Left renal pelvis (tissue), 4 donors: ENCODE measurements around the gene MON1A. TPM values are rescaled to one million over a fixed set of nuclear protein-coding genes. Genes with fewer than 3 reads are reported as not detected.
A peak's percentile ranks its signal among the peaks of the same experiment; 100 is the strongest.

ENCODE experiments used
- DNase-seq, 4 donors: peaks; one replicate each; pipeline ENCODE4 v3.0.0-alpha.2; 2013; ENCODE audit warnings: low read depth in 4 of 4, low spot score in 3 of 4
- polyA plus RNA-seq, 4 donors: library from polyadenylated mRNA; unstranded; fragments of 120-200 nt; gene quantifications; one replicate each; pipeline ENCODE4 v1.2.1, GENCODE V29; 2013; ENCODE audit not compliant: insufficient read length in 4 of 4

Gene MON1A
- polyA plus RNA-seq, 4 donors, result 7.6 to 10.0 (median 8.1) TPM

DNA sequence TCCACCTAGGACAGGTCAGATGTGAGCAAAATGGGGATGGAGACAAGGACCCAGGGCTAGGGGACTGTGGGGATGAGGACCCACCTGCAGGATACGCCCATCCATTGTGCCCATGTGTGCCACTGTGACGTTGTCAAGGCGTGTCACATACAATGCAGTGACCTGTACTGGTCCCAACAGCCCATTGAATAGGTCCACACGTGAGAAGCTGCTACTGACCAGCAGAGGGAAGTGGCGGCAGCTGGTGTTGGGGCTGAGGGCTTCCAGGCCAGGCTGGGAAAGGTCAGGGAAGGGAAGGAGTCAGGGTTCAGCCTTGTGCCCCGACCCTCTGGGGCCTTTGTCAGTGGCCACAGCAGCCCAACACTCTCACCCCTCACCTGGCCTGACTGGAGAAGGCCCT is 30.6 kb downstream of the MON1A start:
- DNase-seq, result no peak

DNA sequence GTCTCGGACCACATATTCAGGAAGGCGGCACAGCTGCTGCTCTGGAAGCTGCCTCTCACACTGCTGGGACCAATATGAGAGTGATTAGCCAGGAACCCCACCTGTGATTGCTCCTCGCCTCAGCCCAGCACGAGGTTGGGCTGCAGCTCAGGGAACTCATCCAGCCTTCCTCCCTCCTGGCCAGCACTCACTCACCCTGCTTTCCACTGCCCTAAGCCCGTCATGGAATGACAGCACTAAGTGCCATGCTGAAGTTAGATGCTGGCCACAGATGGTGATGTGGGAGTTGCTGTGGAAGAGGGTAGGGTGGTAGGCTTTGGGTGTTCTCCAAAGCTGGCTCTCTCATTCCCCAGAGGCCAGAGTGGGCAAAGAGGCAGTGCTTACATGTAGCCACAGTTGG is 33.3 kb downstream of the MON1A start:
- DNase-seq, result no peak

DNA sequence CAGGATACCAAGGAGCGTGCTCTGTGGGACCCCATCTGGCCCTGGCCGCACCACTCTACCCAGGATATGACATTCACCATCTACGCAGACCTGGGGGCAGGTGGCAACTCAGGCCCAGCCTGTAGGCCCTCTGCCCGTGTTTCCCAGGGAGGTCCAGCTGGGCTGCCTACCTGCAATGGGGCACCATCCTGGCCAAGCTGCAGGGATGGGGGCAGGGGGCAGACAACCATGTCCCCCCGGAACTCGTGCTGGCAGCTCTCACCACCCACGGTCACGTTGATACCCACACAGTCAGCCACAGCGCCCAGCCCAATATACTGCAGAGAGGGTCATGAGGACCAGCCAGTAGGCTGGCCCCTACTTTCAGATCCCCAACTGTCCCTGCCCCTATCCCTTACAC is 33.8 kb downstream of the MON1A start:
- DNase-seq, result no peak

DNA sequence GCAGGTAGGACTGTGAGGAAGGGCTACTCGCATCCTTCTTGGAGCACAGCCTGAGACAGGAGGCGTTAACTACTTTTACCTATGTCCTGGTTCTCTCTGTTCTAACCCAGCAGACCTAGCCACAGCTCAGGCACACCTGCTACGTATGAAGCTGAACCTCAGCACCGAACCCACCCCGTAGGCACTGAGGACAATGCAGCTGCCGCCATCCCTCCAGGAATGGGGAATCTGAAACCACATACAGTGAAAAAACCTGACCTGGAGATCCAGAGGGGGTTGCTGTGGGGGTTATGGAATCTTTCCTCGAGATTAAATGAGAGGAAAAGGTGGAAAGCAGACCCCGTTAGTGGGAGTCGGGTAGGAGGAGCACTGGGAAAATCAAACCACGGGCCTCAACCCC is 40.3 kb downstream of the MON1A start:
- DNase-seq, result no peak

DNA sequence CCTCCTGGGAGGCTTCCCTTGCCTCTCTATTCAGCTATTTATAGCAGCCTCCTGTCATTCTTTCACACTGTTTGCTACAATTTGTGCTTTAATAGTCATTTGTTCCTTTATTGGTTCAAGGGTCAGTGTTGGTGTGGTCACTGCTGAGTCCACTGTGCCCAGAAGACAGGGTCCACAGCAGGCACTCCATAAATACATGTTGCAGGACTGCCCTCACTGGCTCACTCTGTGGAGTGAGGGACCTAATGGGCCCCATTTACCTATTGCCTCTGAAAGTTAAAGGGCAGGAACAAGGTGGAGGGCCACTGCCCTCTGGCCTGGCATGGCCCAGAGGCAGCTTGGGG is 42.7 kb downstream of the MON1A start:
- DNase-seq, result no peak

DNA sequence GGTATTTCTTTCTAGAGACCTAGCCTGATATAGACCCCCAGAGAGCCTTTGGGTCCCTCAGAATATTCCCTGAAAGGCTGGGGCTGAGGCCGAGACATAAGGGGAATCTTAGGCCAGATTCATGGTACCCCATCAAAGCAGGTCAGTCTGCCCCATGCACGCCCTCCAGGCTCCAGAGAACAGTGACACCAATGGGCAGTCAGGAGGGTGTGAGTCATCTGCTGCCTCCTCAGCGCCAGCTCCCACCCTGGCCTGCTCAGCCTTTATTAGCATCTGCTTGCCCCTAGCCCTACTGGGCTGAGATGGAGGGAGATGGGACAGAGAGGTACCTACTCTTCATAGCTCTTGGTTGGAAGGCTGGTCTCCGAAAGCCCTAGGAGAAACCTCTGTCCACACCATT is 45.6 kb downstream of the MON1A start:
- DNase-seq, result no peak

DNA sequence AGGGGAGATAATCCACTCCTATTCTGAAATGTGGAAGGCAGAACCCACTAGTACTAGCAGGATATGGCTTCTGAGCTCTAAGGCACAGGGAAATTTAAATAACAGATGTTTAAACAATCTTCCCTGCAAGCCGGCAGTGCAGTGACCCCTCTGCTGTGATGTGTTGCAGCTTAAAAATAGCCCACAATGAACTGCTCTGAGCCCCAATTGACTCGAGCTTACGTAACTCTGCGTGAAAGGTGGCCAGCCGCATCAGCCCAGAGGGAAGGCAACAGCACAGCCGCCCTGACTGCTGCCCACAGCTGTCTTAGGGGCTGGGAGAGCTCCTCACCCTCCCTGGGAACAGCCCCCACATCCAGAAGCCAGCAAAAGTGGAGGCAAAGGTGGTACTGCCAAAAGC is 47.4 kb downstream of the MON1A start:
- no peak for DNase-seq

DNA sequence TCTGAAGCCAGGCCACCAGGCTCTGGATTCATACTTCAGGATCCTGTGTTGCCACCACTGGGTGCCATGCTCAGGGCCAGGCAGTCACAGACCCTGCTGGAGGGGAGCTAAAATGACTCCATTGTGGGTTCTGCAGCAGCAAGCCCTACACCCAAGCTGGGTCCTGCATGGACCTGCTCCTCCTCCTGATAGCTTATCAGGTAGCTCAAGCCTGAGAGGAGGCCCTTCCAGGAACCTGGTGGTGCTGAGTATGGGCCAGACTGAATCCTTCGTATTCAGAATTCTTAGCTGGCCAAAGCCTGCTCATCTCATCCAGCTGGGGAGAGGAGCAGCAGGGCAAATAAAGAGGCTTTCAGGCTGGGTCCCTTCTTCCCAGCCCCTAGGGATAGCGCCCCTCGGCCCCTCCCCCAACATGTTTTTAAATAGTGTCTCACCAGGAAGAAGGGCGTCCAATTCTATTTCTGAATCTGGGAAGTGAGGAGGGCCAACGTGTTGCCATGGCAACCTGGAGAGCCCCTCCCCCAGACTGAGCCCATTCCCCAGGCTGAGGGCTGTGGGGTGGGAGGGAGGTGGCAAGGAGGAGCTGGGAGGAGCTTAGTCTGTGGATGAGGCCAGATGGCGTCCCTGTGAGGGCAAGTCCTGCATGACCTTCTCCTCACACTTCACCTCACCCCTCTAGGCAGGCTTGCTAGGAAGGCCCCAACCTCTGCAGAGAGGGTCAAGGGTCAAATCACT is 48.9 kb downstream of the MON1A start:
- no peak for DNase-seq

DNA sequence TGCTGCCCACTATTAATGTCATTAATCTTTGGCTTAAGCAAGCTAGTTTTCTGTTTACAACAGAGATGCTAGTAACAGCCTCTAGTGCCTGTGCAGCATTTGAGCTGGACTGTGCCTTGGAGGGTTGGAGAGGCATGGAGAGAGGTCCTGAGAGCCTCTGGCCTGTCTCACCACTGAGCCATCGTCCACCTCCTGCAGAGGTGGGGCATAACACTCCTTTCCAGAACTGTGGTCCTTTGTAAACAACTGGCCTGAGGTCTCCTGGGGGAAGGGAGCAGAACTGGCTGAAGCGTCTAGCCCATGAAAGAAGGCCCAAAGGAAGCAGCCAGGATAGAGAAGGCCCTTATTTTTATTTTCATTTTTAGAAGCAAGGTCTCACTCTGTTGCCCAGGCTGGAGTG is 49.9 kb downstream of the MON1A start:
- no peak for DNase-seq

DNA sequence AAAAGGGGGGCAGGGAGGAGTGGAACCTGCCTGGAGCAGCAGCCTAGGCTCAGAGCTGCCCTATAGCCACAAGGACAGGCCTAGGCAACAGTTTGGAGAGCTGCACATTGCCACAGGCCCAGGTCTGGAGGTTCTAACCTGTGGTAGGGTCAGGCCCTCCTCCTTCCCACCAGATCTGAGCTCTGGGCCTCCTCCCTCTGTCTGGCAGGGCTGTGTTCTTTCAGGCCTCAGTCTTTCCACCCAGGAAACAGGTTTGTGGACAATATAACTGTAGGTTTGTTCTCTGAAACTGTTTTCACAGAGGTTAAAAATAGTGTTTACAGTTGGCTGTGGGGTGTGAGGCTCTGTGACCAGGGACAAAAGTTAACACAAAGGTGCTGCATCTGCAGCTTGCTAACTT is 50.9 kb downstream of the MON1A start:
- DNase-seq, result no peak

DNA sequence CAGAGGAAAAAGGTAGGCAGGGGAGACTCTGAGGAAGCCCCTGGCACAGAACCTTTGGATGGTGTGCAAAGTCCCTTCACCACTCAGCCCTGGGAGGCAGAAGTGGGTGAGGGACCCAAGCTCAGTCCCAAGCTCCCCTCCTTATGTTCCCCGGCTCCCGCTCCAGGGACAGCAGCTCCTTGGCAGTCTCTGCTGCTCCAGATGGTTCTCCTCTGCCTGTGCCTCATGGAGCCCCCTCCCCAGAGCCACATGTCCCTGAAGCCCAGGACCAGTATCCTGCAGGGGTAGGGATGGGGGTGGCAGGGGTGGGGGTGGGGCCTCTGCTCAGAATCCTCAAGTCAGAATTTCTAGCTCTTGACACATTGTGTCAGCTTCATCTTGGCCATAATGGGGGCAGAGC is 51.9 kb downstream of the MON1A start:
- DNase-seq, result no peak

DNA sequence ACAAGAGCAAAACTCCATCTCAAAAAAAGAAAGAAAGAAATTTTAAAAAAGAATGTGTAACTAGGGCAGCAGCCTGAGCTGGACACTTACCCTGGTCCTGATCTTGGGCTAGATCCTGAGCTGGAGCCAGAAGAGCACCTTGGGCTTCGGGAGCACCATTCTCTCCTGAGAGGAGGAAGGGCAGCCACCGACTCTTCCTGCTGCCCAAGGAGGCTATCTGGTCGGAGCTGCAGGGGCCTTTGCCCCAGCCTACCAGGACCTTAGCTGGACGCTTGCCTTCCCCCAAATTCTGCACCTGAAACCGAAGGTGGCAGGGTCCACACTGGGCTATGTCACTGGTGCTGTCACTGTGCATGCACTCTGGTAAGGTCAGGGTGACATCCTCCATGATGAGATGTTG is 53.0 kb downstream of the MON1A start:
- no peak for DNase-seq

DNA sequence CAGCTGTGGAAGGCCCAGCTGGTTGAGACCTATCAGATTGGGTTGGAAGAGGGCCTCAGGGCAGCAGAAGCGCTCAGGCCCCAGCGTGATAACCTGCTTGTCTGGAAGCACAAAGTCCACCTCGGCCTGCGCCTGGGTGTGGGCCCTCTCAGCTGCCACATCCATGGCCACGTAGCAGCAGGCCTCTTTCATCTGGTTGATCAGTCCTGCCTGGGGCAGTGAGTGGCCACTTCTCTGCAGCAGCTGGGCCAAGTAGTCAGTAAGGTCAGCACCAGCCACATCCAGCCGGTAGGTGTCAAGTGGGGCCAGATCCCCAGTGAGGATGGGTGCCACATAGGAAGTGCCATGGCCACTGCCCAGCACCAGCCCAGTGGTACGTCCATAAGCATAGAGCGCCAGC is 56.0 kb downstream of the MON1A start:
- DNase-seq, result no peak

DNA sequence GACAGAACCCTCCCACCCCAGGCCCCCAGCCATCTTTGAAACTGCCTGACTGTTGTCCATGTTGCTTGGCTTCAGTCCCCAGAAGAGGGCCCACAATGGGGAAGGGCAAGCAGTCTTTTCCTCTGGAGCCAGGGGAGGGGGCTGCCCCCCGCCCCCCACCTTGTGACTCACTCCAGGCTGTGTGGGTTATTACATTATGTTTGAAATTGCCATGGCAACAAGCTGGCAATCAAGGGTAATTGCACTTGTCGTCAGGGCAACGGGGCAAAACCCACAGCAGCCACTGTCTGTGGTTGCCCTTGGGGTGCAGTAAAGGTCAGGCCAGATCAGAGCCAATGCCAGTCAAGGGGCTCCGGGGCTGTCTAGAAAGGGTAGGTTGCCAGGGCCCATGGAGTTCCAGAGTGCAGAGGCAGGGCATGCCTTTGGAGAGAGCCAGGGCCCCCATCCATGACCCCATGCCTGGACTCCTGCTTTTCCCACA is 56.8 kb downstream of the MON1A start:
- no peak for DNase-seq

DNA sequence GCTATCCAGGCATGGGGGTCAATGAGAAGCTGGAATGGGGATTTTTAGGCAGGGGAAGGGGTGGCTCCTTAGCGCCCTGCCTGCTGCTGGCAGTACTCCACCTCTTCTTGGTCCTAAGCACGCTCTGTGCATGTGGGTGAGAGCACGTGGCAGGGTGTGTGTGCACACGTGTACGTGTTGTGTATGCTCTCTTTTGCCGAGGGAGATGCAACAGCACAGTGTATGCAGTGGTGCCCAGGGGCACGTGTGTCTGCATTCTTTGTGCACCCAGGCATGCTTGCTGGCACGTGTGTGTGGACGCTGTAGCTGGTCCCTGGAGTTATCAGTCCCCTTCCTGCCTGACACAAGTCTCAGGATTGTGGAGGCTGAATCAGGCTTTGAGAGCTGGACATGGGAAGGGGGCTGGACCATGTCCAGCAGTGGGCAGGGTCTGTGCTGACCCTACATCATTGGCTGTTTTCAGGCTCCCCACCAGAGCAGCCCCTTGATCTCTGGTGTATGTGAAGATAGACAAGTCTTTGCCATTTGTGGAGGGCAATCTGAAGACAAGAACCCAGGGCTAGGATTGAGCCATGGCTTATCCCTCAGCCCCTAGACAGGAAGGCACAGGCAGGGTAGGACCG is 58.0 kb downstream of the MON1A start:
- no peak for DNase-seq

DNA sequence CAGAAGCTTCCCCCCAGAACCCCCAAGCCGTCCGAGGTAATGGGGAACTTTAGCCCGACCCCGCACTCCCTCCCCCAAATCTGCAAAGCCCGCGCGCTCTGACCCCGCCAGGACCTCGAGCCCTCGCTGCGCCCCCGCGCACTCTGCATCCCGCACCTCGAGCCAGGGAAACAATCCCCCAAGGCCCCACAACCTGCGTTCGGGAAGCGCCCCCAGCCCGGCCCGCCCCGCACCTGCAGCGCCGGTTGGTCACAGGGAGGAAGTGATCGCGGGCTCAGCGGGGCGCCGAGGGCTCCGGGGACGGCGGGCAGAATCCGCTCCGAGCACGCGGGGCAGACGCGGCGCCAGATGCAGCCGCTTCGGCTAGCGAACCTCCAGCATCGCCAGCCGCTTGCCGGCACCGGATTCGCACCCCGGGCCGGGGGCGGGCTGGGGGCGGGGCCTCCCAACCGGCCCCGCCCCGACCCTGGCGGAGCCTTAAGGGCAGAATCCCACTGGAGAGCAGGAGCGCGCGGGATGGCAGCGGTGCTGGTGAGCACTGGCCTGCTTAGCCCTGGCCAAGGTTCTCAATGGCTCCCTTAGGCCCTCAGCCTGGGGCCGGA is 60.0 kb downstream of the MON1A start, which contains the start of gene CAMKV:
Gene CAMKV (minus strand): TSS at position 382 of the 602 bp plus-strand sequence. CDS start 7,518 bp downstream, outside the sequence.
- DNase-seq, result no peak

DNA sequence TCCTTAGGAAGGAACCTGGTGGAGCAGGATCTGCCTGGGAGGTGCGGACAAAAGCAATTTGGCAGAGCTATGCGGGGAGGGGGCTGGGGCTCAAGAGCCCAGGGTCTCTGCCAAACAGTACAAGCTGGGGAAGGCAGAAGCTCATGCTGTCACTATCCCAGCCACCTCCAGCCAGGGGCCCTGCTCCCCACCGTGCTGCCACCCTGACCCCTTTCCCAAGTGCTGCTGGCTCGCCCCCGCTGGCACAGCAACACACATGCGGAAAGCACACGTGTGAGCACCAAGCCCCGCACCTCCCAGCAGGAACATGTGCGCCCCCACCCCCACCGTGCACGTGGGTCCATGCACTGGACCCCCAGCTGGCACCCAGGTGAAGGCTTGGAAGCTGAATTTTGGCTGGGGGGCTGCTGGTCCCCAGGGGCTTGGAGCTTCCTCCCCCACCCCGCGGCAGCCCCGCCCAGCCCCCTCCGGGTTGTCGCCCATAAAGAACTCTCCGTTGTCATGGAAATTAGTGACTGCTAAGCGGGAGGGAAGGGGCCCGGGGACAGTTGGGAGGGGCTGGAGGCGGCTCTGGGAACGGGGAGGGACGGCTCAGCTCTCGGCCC is 60.6 kb downstream of the MON1A start:
- no peak for DNase-seq

DNA sequence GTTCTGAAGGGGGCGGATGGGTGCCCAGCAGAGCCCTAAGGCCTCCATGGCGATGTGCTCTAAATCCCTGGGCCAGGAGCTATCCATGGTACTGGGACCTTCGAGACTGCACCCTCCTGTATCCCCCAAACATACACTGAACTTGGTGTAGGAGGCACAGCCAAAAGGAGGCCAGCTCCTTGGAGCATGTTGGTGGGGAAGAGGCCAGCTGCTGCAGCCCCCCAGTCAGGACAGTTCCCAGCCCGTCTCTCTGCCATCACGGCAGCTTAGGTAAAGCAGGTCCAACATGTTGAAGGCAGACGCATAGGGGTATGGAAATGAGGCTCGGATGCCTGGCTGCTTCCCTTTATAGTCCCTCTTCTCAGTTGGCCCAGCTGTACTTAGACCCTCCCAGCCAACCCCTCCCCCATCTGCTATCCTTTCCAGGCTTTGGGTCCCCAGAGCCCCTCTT is 61.7 kb downstream of the MON1A start:
- peak in 2 of 4 donors; percentile 27 to 36 for DNase-seq

DNA sequence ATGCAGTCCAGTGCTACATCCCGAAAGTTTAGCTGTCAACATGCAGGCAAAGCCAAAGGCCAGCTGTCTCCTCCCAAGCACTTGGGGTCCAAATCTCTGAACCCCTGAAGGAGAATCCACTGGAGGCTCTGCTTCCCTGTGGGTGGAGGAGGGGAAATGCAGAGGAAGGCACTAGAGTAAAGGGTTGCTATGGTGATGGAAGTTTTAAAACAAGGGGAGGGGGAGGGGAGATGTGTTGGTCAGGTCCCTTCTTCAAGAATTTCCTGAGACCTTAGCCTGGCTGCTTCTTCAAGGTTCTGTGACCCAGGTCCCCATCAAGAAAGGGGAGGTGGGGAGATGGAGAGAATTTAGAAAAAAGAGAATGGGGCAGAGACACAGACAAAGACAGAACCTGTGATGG is 62.2 kb downstream of the MON1A start:
- no peak for DNase-seq

DNA sequence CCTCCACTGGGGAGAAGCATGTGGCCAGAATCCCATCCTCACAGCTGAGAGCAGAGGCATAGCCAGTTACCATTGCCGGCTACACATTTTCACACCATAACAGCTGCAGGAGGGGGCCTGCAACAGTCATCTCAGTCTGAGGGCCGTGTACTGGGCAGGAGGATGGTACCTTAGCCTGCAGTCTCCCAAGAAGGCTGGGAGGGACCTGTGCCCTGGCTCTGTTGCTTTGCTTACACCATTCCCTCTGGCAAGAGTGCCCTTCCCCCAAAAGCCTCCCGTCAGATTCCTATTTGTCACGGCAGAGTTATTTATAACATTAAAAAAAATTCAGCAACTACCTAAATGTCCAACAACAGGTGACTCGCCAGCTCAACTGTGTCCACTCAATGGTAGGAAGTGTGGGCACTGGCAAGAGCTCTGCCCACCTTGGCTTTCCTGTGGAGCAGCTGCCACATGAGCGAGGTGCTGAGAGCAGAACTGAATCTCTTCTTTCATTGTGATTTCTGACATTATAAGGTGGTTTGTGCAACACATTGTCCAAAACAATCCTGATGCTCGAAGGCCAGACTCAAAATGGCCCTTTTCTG is 64.3 kb downstream of the MON1A start:
- DNase-seq, result no peak

DNA sequence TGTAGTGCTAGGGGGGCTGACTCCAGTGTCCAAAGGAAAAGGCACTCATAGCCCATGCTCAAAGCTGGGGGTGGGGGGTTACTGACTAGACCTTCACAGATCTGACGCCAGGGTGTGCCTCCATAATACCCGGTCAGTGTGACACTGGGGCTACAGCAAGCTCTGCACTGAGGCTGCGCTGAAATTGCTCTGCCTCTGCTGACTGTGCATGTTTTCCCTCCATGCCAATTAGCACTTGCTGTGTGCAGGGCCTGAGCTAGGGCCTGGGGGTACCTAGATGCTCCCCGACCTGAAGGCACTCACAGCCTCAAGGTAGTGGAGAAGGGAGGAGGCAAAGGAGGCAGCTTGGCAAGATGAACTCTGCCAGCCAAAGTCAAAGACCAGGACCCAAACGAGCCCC is 65.1 kb downstream of the MON1A start:
- no peak for DNase-seq
